Measurements from ENCODE around the gene ME2.
"Not testable (repeated sequence)": the region's sequence is repeated elsewhere in the genome, so short reads cannot be mapped to it uniquely, and the experiment has no call there.

ME2 gene

GRCh38 chr18:50878345-50879301 is at the start of gene ME2:
Gene ME2, plus strand, starts transcription at chr18:50879118. Its CDS starts 16,703 bp downstream, at chr18:50895821.
- DNase-seq, result peak; percentile 98

DNA sequence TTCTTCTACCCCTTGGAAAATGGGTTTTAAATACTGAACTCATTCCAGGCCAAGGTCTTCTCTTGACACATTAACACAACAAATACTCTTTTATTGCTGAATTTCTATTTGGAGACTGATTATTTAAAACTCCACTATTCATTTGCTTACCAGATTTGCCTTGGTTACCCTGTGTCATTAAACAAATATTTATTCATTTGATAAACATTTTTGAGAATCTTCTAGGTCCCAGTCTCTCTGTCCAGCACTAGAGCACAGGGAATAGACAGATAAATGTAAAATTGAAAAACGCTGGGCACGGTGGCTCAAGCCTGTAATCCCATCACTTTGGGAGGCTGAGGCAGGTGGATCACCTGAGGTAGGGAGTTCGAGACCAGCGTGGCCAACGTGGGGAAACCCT is 49.3 kb upstream of the ME2 start:
- DNase-seq, result no peak

- no peak for DNase-seq
These were observed 48.4 kb upstream of the ME2 start for GRCh38 chr18:50830544-50830943.

DNA sequence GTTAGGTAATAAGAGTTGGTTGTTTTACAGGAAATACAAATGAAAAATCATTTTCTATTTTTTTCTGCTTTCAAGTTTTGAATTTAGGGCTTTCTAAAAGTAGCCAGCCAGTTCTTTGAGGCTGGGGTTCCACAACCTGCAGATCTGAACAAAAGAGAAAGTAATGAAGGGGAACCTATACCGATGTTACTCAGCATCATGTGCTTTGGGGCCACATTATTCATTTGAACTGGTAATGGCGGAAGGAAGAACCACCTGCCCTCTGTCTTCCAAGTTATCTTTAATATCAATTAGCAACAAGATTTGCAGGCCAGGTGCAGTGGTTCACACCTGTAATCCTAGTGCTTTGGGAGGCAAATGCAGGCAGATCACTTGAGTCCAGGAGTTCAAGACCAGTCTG is 46.2 kb upstream of the ME2 start:
- DNase-seq, result no peak

DNA sequence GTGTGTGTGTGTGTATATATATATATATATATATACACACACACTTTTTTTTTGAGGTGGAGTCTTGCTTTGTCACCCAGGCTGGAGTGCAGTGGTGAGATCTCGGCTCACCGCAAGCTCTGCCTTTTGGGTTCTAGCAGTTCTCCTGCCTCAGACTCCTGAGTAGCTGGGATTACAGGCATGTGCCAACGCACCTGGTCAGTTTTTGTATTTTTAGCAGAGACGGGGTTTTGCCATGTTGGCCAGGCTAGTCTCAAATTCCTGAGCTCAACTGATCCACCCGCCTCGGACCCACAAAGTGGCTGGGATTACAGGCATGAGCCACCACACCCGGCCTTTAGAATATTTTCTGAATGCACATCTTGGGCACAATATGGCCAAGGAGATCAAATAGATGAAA is 45.4 kb upstream of the ME2 start:
- not testable (repeated sequence) for DNase-seq

- peak; percentile 89 for DNase-seq
These were observed 42.4 kb upstream of the ME2 start for GRCh38 chr18:50836521-50836957.

DNA sequence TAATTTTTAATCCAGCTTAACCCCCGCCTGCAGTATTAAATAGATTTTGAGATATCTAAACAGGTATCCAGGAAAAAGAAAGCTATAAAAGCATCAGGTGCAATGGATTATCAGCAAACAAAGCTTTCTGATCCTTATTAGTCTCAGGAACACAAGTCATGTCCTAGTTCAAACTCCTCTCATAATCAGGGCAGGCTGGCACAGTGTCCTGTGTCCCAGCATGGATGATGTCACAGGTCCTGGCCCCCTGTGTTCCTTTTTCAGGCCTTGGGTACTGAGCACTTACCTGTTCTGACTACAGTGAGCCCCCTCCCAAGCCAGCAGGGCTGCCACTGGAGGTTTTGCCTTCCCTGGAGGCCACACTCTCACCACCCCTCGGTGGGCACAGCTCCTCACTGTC is 39.6 kb upstream of the ME2 start:
- DNase-seq, result peak; percentile 19

- DNase-seq, result no peak
These were observed 38.9 kb upstream of the ME2 start for GRCh38 chr18:50839996-50840395.

DNA sequence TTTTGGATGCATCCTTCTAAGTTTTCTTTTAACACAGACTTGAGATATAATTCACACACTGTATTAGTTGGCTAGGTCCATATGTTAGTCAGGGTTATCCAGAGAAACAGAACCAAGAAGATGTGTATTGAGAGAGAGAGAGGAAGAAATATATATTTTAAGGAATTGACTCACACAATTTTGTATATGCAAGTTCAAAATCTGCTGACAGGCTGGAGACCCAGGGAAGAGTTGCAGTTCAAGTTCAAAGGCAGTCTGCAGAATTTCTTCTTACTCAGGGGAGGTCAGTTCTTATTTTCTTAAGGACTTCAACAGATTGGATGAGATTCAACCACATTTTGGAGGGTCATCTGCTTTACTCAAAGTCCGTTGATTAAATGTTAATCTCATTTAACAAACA is 36.1 kb upstream of the ME2 start:
- DNase-seq, result no peak

DNA sequence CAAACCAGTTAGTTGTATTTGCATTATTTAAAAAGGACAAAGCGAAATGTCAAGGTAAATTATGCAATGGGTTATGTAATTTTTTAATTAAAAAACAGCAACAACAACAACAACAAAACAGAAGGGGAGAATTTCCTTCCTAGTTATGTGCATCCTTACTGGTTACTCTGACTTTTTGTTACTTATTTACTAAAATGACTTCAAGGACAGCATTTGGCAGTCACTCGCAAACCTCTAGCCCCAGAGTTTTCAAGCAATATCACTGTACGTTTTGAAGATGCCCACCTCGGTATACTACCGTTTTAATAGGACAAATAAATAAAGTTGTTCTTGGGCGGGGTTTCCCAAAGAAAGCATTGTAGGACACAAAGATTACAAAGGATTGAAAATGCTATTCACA is 34.4 kb upstream of the ME2 start:
- DNase-seq, result no peak

- no peak for DNase-seq
These were observed 34.0 kb upstream of the ME2 start for GRCh38 chr18:50844960-50845359.

DNA sequence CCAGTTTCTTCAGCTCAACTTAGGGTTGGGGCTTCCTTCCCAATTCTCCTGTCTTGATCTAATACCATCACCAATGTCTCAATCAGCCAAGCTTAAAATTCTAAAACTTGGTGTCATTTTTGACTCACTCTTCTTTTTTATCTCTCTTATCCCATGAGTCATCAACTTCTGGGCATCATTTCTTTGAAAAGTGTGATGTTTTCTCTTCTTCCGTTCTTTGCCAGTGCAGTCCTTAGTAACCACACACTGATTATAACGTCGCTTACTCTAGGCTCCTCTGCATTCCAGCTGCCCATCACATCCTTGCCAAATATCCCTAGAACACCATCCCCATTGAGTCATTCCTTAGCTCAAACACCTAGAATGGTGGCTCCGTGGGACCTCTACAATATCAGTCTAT is 31.7 kb upstream of the ME2 start:
- no peak for DNase-seq

DNA sequence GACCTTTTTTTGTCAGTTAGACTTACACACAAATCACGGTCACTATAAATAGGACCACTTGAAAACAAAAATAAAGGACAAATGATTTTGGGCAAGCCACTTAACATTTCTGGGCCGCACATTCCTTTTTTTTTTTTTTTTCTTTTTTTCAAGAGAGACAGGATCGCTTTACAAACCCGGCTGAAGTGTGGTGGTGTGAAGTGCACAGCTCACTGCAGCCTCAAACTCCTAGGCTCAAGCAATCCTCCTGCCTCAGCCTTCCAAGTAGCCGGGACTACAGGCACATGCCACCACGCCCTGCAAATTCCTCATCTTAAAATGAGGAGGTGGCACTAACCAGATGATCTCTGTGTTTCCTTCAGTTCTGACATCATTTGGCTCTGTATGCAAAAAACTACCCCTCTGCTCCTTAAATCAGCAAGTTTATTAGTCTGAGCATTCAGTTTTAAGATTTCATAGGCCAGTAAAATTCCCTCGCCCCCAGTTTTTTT is 30.8 kb upstream of the ME2 start:
- no peak for DNase-seq

GRCh38 chr18:50848991-50849390 is 29.9 kb upstream of the ME2 start:
- DNase-seq, result no peak

DNA sequence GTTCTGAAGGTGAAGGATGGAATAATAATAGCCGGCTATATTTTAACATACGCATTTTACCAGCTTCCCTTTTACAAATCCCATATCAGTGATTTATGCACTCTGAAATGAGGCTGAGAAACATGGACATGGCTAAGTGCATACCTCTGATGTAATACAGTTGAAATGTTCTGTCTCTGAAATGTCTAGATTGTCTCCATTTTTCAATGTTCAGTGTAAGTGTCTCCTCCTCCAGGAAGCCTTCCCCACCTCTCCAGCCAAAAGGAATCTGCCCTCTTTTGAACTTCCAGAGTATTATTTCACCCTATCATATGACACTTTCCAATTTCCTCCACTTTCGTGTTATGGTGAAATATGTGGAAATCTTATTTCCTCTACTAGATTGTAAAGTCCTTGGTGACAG is 29.5 kb upstream of the ME2 start:
- no peak for DNase-seq

- DNase-seq, result no peak
These were observed 28.4 kb upstream of the ME2 start for GRCh38 chr18:50850307-50851065.

DNA sequence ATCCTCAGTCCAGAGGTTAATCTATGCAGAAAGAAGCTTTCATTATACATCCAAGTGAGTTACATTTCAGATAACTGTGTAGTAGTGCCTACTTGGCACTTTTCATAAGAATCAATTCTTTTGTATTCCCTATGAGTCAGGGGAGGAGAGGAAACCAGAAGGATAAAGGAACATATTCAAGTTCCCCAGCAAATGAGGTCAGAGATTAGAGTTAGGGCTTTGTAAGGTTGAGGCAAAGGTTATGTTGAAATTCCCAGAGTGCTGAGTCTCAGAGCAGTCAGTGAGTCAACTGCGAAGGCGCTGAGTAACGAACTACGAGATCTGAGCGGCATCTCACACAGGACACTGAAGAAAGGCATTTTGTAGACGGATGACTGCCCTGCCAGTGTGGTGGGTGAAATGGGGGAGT is 25.1 kb upstream of the ME2 start:
- no peak for DNase-seq

- DNase-seq, result no peak
These were observed 22.8 kb upstream of the ME2 start for GRCh38 chr18:50855976-50856757.

DNA sequence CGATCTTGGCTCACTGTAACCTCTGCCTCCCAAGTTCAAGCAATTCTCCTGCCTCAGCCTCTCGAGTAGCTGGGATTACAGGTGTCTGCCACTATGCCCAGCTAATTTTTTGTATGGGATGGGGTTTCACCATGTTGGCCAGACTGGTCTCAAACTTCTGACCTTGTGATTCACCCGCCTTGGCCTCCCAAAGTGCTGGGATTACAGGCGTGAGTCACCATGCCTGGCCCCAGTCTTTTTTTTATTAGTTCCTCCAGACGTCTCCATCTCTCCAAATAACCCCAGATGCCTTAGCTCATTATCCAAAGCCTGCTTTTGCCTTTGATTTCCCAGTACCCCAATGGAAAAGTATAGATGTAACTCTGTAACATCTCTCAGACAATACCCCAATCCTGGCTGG is 21.8 kb upstream of the ME2 start:
- not testable (repeated sequence) for DNase-seq

DNA sequence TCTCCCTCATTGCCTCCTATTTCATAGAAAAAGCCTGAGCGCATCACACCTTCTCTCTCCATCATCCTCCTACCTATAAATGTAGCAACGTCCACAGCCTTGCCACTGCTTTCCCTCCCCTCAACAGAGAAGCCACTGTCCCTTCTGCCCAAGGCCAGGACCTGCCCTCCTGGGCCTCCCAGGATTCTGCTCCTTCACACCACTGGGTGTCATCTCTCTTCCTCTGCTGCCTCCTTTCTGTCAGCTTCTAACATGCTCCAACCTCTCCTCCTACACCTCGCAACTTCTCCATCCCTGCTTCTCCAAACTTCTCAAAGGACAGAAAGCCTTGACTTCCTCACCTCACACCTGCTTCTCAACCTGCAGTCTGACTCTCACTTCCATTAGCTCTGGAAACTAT is 21.2 kb upstream of the ME2 start:
- DNase-seq, result no peak

DNA sequence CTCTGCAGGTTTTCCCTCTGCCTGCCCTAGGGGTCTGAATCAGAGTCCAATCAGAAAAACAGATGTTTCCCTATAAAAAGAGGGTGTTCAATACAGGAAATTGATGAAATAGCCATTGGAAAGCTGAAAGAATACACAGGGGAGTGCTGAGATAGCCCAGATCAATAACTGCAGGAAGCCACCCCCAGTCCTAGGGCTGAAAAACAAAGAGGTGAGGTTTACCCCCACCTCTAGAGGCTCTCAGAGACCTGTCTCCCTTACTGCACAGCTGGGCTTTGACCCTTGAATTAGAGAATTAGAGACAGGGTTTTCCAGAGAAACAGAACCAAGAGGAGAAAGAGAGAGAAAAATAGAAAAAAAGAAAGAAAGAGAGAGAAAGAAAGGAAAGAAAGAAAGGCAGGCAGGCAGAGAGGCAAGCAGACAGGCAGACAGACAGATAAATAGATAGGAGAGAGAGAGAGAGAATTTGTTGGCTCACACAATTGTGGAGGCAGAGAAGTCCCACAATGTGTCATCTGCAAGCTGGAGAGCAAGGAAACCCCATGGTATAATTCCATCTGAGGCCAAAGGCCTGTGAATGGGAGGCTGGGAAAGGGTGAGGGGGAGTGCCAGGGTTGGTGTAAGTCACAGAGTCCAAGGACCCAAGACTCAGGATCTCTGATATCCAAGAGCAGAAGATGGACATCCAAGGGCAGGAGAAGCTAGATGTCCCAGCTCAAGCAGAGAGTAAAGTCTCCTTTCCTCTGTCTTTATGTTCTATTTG is 18.9 kb upstream of the ME2 start:
- DNase-seq, result no peak

- no peak for DNase-seq
These were observed 17.3 kb upstream of the ME2 start for GRCh38 chr18:50861617-50862016.

All from NCI-H69 (cell line).